Endothelial cell of coronary artery (primary cell): ENCODE data around the gene TEX28. TPM values are rescaled to one million over a fixed set of nuclear protein-coding genes. Genes with fewer than 3 reads are reported as not detected.

Source experiments
- total RNA-seq: library from RNA; depleted of rRNA; stranded (reverse); fragments of >200 nt; gene quantifications from 2 replicates; pipeline ENCODE4 v1.2.3, GENCODE V29; 2014

The TEX28 gene, protein sequence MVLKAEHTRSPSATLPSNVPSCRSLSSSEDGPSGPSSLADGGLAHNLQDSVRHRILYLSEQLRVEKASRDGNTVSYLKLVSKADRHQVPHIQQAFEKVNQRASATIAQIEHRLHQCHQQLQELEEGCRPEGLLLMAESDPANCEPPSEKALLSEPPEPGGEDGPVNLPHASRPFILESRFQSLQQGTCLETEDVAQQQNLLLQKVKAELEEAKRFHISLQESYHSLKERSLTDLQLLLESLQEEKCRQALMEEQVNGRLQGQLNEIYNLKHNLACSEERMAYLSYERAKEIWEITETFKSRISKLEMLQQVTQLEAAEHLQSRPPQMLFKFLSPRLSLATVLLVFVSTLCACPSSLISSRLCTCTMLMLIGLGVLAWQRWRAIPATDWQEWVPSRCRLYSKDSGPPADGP
- total RNA-seq: not detected in 2 replicates

GRCh38 chrX:154294791-154295574 lies at the start of gene TEX28:
Gene TEX28 (minus strand): TSS chrX:154295124. CDS start chrX:154292117, 3,007 bp downstream.

DNA sequence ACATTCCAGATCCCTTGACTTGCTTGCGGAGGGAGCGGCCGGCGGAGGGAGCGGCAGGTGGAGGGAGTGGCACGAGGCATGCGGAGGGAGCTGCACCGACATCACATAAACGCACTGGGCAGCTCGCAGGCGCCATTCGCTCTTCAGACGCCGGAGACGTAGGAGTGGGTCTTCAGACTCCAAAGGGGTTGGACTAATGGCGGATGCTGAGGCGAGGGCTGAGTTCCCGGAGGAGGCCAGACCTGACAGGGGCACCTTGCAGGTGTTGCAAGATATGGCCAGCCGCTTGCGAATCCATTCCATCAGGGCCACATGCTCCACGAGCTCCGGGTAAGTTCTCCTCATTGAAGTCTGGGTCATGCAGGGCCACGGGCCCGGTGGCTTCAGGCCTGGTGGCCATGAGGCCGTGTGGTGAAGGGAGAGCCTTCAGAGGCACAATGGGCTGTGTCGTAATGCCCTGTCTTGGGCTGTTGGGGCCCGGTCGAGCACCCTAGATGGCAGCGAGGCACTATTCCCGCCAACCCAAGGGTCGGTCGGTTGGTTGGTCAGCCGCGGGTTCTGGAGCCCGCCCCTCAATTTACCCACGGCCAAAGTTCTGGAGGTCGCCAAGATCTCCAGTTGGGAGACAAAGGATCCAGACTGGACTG lies 863 bp upstream of the TEX28 start, which contains the start of gene TKTL1:
Gene TKTL1, plus strand, starts transcription at position 132 of the 647 bp plus-strand sequence. Its CDS starts 65 bp downstream, at position 197.

GRCh38 chrX:154257282-154257681 lies 37.6 kb downstream of the TEX28 start, which contains the start of gene OPN1MW3:
Gene OPN1MW3 (plus strand): TSS chrX:154257582. CDS start chrX:154257620, 38 bp downstream.

Other genes starting within 250 kb of the TEX28 start
- 16.8 and 20.3 TPM in 2 replicates for gene MECP2, start 197.4 kb downstream of the TEX28 start, total RNA-seq
- not detected in 2 replicates for gene OPN1LW, start 150.9 kb downstream of the TEX28 start, total RNA-seq
- not detected in 2 replicates for gene OPN1MW, start 112.5 kb downstream of the TEX28 start, total RNA-seq
- gene OPN1MW2, start 75.4 kb downstream of the TEX28 start, total RNA-seq: not detected in 2 replicates
- gene OPN1MW3, start 37.5 kb downstream of the TEX28 start, total RNA-seq: not detected in 2 replicates
- gene TKTL1, start 671 bp upstream of the TEX28 start, total RNA-seq: not detected in 2 replicates
- gene FLNA, start 79.5 kb upstream of the TEX28 start, total RNA-seq: 2,046 and 3,187 TPM in 2 replicates
- gene EMD, start 84.2 kb upstream of the TEX28 start, total RNA-seq: 19.9 and 20.2 TPM in 2 replicates
- gene RPL10, start 103.3 kb upstream of the TEX28 start, total RNA-seq: 2,577 and 3,067 TPM in 2 replicates
- 105 and 122 TPM in 2 replicates for gene DNASE1L1, start 114.1 kb upstream of the TEX28 start, total RNA-seq
- gene TAFAZZIN, start 116.4 kb upstream of the TEX28 start, total RNA-seq: 13.2 and 32.1 TPM in 2 replicates
- gene ATP6AP1, start 133.6 kb upstream of the TEX28 start, total RNA-seq: 62.0 and 87.5 TPM in 2 replicates
- gene GDI1, start 142.0 kb upstream of the TEX28 start, total RNA-seq: 64.1 and 110 TPM in 2 replicates
- 83.4 and 111 TPM in 2 replicates for gene FAM50A, start 149.0 kb upstream of the TEX28 start, total RNA-seq
- gene PLXNA3, start 163.2 kb upstream of the TEX28 start, total RNA-seq: 8.3 and 16.8 TPM in 2 replicates
- 10.4 and 12.2 TPM in 2 replicates for gene LAGE3, start 184.2 kb upstream of the TEX28 start, total RNA-seq
- 32.7 and 47.2 TPM in 2 replicates for gene UBL4A, start 191.5 kb upstream of the TEX28 start, total RNA-seq
- gene SLC10A3, start 195.5 kb upstream of the TEX28 start, total RNA-seq: 8.2 and 14.5 TPM in 2 replicates
- 23.0 and 32.4 TPM in 2 replicates for gene FAM3A, start 221.1 kb upstream of the TEX28 start, total RNA-seq